MM.1S (cell line): ENCODE results near the gene SYTL2.

Experiments
- DNase-seq: peaks from one replicate; pipeline ENCODE4 v3.0.0-alpha.2; 2015
- H2AFZ ChIP-seq: fragments of 300-600 bp; sonication (generic); 2 replicates; pipeline ENCODE4 v1.6.0; 2016; ENCODE audit warnings: antibody characterized with exemption, low read length
- H3F3A ChIP-seq: fragments of 300-600 bp; sonication (generic); 2 replicates; pipeline ENCODE4 v1.6.1; 2016; ENCODE audit warnings: mild to moderate bottlenecking, antibody characterized with exemption, low read length, moderate library complexity, mixed read lengths; ENCODE audit not compliant: insufficient read depth
- H3K27ac ChIP-seq: fragments of 300-600 bp; sonication (generic); 2 replicates; pipeline ENCODE4 v1.5.1; 2016; ENCODE audit warnings: mild to moderate bottlenecking, low read length
- H3K27me3 ChIP-seq: fragments of 300-600 bp; sonication (generic); replicated peaks from 2 replicates; pipeline ENCODE4 v1.6.0; 2016; ENCODE audit warnings: low read length; ENCODE audit not compliant: insufficient read depth
- H3K36me3 ChIP-seq: fragments of 300-600 bp; sonication (generic); replicated peaks from 2 replicates; pipeline ENCODE4 v1.6.1; 2016; ENCODE audit warnings: mild to moderate bottlenecking, low read length, mixed read lengths; ENCODE audit not compliant: insufficient read depth
- H3K4me1 ChIP-seq: fragments of 300-600 bp; sonication (generic); 2 replicates; pipeline ENCODE4 v1.6.1; 2016; ENCODE audit warnings: low read length, mixed read lengths
- H3K4me2 ChIP-seq: fragments of 300-600 bp; sonication (generic); 2 replicates; pipeline ENCODE4 v1.6.0; 2016; ENCODE audit warnings: low read depth, low read length
- H3K4me3 ChIP-seq: fragments of 300-600 bp; sonication (generic); 2 replicates; pipeline ENCODE4 v1.5.1; 2016; ENCODE audit warnings: low read length, mixed read lengths
- H3K79me2 ChIP-seq: fragments of 300-600 bp; sonication (generic); 2 replicates; pipeline ENCODE4 v1.6.1; 2016; ENCODE audit warnings: mixed run types, low read length, mixed read lengths
- H3K9ac ChIP-seq: fragments of 300-600 bp; sonication (generic); 2 replicates; pipeline ENCODE4 v1.6.1; 2016; ENCODE audit warnings: low read length, mixed read lengths
- H3K9me2 ChIP-seq: fragments of 300-600 bp; sonication (generic); replicated peaks from 2 replicates; pipeline ENCODE4 v1.6.1; 2016; ENCODE audit warnings: mild to moderate bottlenecking, low read length, mixed read lengths; ENCODE audit not compliant: insufficient read depth
- H3K9me3 ChIP-seq: fragments of 300-600 bp; sonication (generic); replicated peaks from 2 replicates; pipeline ENCODE4 v1.6.1; 2016; ENCODE audit warnings: mild to moderate bottlenecking, low read length, mixed read lengths; ENCODE audit not compliant: insufficient read depth
- H4K20me1 ChIP-seq: fragments of 300-600 bp; sonication (generic); 2 replicates; pipeline ENCODE4 v1.6.1; 2016; ENCODE audit warnings: mild to moderate bottlenecking, low read length, moderate library complexity, mixed read lengths; ENCODE audit not compliant: insufficient read depth
- EZH2 ChIP-seq: fragments of 300-600 bp; sonication (generic); optimal IDR thresholded peaks from 2 replicates; pipeline ENCODE3; 2017; ENCODE audit warnings: low read depth, mild to moderate bottlenecking, antibody characterized with exemption, low read length, mixed read lengths
- EZH2phosphoT487 ChIP-seq: fragments of 300-600 bp; sonication (generic); IDR thresholded peaks from 2 replicates; pipeline ENCODE4 v1.6.1; 2018; ENCODE audit warnings: antibody characterized with exemption, low read length
- TF ChIP-seq, protein P1 (sequence below): fragments of 300-600 bp; sonication (generic); IDR thresholded peaks from 2 replicates; pipeline ENCODE4 v1.5.1; 2016; ENCODE audit warnings: antibody characterized with exemption, low read length, mixed read lengths

The SYTL2 gene

DNA sequence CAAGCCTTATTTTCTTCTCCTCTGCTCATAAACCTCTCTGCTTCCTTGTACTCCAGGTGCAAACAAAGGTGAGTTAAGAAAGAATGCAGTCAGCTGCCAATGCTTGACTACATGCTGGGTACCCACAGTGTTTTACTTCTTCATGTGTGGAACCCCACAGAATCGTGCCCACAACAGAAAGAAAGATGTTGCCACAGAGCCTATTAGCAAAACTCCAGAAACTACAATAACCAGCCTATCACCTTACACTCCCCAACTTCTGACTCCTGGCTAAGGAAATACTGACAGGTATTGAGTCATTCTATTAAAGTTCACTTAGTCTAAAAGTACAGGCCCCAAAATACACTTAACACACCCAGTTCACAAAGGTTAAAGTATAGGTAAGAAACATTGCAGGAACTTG, 68.1 kb downstream of the SYTL2 start:
- H3K4me2 ChIP-seq, result no peak overlapping the region
- no peaks in the 10 kb centered on the region for H3K79me2 ChIP-seq
- no peaks in the 10 kb centered on the region for H3K9me3 ChIP-seq
- H3K4me3 ChIP-seq, result no peak overlapping the region
- no peak for TF ChIP-seq EZH2phosphoT487
- TF ChIP-seq EZH2, result no peak
- TF ChIP-seq, protein P1, sequence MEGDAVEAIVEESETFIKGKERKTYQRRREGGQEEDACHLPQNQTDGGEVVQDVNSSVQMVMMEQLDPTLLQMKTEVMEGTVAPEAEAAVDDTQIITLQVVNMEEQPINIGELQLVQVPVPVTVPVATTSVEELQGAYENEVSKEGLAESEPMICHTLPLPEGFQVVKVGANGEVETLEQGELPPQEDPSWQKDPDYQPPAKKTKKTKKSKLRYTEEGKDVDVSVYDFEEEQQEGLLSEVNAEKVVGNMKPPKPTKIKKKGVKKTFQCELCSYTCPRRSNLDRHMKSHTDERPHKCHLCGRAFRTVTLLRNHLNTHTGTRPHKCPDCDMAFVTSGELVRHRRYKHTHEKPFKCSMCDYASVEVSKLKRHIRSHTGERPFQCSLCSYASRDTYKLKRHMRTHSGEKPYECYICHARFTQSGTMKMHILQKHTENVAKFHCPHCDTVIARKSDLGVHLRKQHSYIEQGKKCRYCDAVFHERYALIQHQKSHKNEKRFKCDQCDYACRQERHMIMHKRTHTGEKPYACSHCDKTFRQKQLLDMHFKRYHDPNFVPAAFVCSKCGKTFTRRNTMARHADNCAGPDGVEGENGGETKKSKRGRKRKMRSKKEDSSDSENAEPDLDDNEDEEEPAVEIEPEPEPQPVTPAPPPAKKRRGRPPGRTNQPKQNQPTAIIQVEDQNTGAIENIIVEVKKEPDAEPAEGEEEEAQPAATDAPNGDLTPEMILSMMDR, result no peak
- no peaks in the 10 kb centered on the region for H4K20me1 ChIP-seq
- H3K27me3 ChIP-seq, result no peaks in the 10 kb centered on the region
- no peak overlapping the region for H3K27ac ChIP-seq
- no peaks in the 10 kb centered on the region for H3K9me2 ChIP-seq
- H2AFZ ChIP-seq, result no peak overlapping the region
- H3K9ac ChIP-seq, result no peak overlapping the region
- H3F3A ChIP-seq, result no peaks in the 10 kb centered on the region
- no peaks in the 10 kb centered on the region for H3K36me3 ChIP-seq
- no peak for DNase-seq
- H3K4me1 ChIP-seq, result no peaks in the 10 kb centered on the region

DNA sequence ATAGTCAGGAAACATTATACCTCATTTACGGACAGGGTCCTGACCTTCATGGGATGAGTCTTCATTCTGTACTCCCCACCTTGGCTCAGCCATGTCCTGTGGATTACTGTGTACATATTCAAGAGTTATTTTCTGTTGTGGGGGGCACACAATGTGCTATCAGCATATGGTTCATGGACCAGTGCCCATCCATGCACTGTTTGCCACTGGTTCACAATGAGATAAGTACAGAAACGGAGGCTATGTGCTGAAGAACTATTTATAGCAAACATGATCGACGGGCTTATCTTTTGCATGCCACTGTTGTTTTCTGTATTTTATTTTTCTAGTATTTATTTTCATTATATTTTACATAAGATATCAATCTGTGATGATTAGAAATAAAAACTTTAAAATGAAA, 68.6 kb downstream of the SYTL2 start:
- no peaks in the 10 kb centered on the region for H3K9me2 ChIP-seq
- no peaks in the 10 kb centered on the region for H4K20me1 ChIP-seq
- H3K27ac ChIP-seq, result no peak overlapping the region
- TF ChIP-seq EZH2phosphoT487, result no peak
- TF ChIP-seq, protein P1, result no peak
- no peak for TF ChIP-seq EZH2
- no peaks in the 10 kb centered on the region for H3K36me3 ChIP-seq
- no peaks in the 10 kb centered on the region for H3K79me2 ChIP-seq
- H3F3A ChIP-seq, result no peaks in the 10 kb centered on the region
- no peaks in the 10 kb centered on the region for H3K4me1 ChIP-seq
- no peaks in the 10 kb centered on the region for H3K9me3 ChIP-seq
- no peak overlapping the region for H3K4me2 ChIP-seq
- no peak overlapping the region for H3K4me3 ChIP-seq
- no peaks in the 10 kb centered on the region for H3K27me3 ChIP-seq
- H2AFZ ChIP-seq, result no peak overlapping the region
- H3K9ac ChIP-seq, result no peak overlapping the region
- no peak for DNase-seq

DNA sequence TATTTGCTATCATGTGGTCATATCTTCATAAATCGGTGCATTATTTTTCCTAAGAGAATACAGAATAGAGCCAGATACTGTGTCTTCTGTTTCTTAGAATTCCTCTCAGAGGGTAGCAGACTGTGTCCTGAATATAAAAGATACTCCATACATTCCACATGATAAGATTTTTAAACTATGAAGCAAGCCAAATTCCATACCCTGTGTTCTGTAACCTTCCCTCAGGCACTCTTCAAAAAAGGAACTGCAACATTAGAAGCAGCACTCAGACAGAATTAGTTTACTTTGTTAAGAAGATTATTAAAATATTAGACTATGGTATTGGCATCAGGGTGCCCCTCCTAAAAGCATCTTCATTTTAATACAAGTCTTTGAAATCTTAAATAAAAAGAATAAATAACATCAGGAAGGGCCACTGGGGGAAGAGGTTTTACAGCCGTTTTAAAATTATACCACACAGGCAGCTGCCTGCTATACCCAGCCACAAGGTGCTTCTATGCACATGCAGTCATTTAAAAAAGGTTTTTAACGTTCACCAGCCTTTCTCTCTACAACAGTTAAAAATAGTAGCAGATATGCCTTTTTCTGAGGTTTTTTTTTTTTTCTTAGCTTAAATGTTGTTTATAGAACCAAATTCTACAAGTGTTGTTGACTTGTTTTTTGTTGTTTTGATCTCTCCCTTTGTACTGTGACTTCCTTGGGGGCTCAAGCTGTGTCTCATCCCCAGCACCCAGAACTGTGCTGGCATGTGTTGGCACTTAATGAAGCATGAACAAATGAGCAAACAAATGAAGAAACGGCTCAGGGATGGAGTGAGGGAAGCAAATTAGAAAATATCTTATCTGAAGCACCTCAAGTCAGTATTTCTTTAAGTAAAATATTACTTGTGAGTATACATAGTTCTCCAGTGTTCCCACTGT, 70.2 kb downstream of the SYTL2 start:
- no peak for DNase-seq
- H3K9ac ChIP-seq, result no peak overlapping the region
- H3K4me2 ChIP-seq, result no peak overlapping the region

More for the DNA sequence above, 70.2 kb downstream of the SYTL2 start:
- Histone ChIP-seq H3K36me3 (no peaks in the 10 kb centered on the region), H3K4me1 (no peaks in the 10 kb centered on the region), H3K4me3 (no peak overlapping the region), H3K27ac (no peak overlapping the region), H3K27me3 (no peaks in the 10 kb centered on the region), H3K9me3 (no peaks in the 10 kb centered on the region), H3F3A (no peaks in the 10 kb centered on the region), H3K79me2 (no peaks in the 10 kb centered on the region), H4K20me1 (no peaks in the 10 kb centered on the region), H3K9me2 (no peaks in the 10 kb centered on the region), H2AFZ (no peak overlapping the region)
- TF ChIP-seq, protein P1, result no peak
- no peak for TF ChIP-seq EZH2phosphoT487
- TF ChIP-seq EZH2, result no peak
